OCI-LY3 (cell line): ENCODE results near the gene ATG16L2.

Experiments
- CTCF ChIP-seq: fragments of 200-600, 300-600 bp; sonication (generic); IDR thresholded peaks from 2 replicates; pipeline ENCODE4 v1.5.1; 2014; ENCODE audit warnings: antibody characterized with exemption, low read length, low read depth
- EZH2phosphoT487 ChIP-seq: fragments of 200-600 bp; shearing (Covaris generic); IDR thresholded peaks from 2 replicates; pipeline ENCODE4 v1.6.1; 2018; ENCODE audit warnings: antibody characterized with exemption, mixed run types, low read depth

DNA sequence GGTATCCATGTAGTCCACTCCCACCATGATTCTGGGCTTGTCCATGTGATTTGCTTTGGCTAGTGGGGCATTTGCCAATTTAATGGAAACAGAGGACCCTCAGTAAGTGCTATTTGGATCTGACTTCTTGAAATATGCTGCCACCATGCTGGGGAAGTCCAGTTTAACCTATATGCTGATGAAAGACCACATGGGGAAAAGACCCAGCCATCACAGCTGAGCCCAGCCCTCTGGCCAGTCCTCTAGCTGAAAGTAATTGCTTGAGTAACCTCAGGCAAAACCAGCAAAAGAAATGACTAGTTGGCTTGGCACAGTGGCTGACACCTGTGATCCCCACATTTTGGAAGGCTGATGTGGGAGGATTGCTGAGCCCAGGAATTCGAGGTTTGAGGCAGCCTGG is 61.5 kb downstream of the ATG16L2 start:
- TF ChIP-seq CTCF, result no peak
- TF ChIP-seq EZH2phosphoT487, result no peak
